ENCODE measurements around the gene FANCI. TPM values are rescaled to one million over a fixed set of nuclear protein-coding genes. Genes with fewer than 3 reads are reported as not detected.

Gene FANCI
- total RNA-seq, 4 donors from 2014 or later = 7.2 to 24.5 (median 9.4) TPM

GRCh38 chr15:89363133-89363532 is 119.4 kb downstream of the FANCI start:
- no peak overlapping the region for H3K27ac ChIP-seq
- WGBS = 16% methylated on average over 6 of the region's 6 CpGs
- H3K27me3 ChIP-seq = peaks cover 100% of the 10 kb centered on the region
- peaks cover 37% of the 10 kb centered on the region for H3K4me1 ChIP-seq
- H3K4me3 ChIP-seq = no peak overlapping the region
- no peak for TF ChIP-seq CTCF (IDR thresholded peaks at IDR 0.05)
- no peak for TF ChIP-seq EP300 (IDR thresholded peaks at IDR 0.05)
- no peak for TF ChIP-seq POLR2AphosphoS5 (IDR thresholded peaks at IDR 0.05)
- TF ChIP-seq POLR2A (IDR thresholded peaks at IDR 0.05) = no peak
- DNase-seq (ENCODE audit: low spot score in 2 of 2) = no peak
- H3K9me3 ChIP-seq = no peaks in the 10 kb centered on the region
- no peaks in the 10 kb centered on the region for H3K36me3 ChIP-seq

- TF ChIP-seq EP300 (IDR thresholded peaks at IDR 0.05) = no peak
- no peak for TF ChIP-seq CTCF (IDR thresholded peaks at IDR 0.05)
- TF ChIP-seq POLR2A (IDR thresholded peaks at IDR 0.05) = no peak
- no peak for TF ChIP-seq POLR2AphosphoS5 (IDR thresholded peaks at IDR 0.05)
- Histone ChIP-seq H3K4me3 (no peak overlapping the region), H3K9me3 (no peaks in the 10 kb centered on the region), H3K27me3 (peaks cover 100% of the 10 kb centered on the region), H3K4me1 (peaks cover 31% of the 10 kb centered on the region), H3K27ac (no peak overlapping the region), H3K36me3 (no peaks in the 10 kb centered on the region)
- 60% methylated on average over 1 of the region's 4 CpGs for WGBS
- no peak for DNase-seq (ENCODE audit: low spot score in 2 of 2)
Observed at GRCh38 chr15:89363770-89364169, 120.0 kb downstream of the FANCI start.

- Histone ChIP-seq H3K4me3 (no peak overlapping the region), H3K36me3 (no peaks in the 10 kb centered on the region), H3K27me3 (peaks cover 100% of the 10 kb centered on the region), H3K9me3 (no peaks in the 10 kb centered on the region), H3K4me1 (peaks cover 25% of the 10 kb centered on the region), H3K27ac (no peak overlapping the region)
- TF ChIP-seq EP300 (IDR thresholded peaks at IDR 0.05) (no peak), POLR2AphosphoS5 (IDR thresholded peaks at IDR 0.05) (no peak), POLR2A (IDR thresholded peaks at IDR 0.05) (no peak), CTCF (IDR thresholded peaks at IDR 0.05) (no peak)
- WGBS = 11% methylated on average over 4 of the region's 6 CpGs
- no peak for DNase-seq (ENCODE audit: low spot score in 2 of 2)
Observed at GRCh38 chr15:89364341-89364740, 120.6 kb downstream of the FANCI start.

- Histone ChIP-seq H3K27ac (no peak overlapping the region), H3K4me3 (no peak overlapping the region), H3K36me3 (no peaks in the 10 kb centered on the region), H3K27me3 (peaks cover 100% of the 10 kb centered on the region), H3K4me1 (peaks cover 23% of the 10 kb centered on the region), H3K9me3 (no peaks in the 10 kb centered on the region)
- TF ChIP-seq EP300 (IDR thresholded peaks at IDR 0.05) (no peak), POLR2AphosphoS5 (IDR thresholded peaks at IDR 0.05) (no peak), CTCF (IDR thresholded peaks at IDR 0.05) (no peak), POLR2A (IDR thresholded peaks at IDR 0.05) (no peak)
- 26% methylated on average over 3 of the region's 13 CpGs for WGBS
- DNase-seq (ENCODE audit: low spot score in 2 of 2) = no peak
Observed at GRCh38 chr15:89364741-89365450, 121.1 kb downstream of the FANCI start.

- TF ChIP-seq CTCF (IDR thresholded peaks at IDR 0.05) = no peak
- no peak for TF ChIP-seq POLR2AphosphoS5 (IDR thresholded peaks at IDR 0.05)
- no peak for TF ChIP-seq POLR2A (IDR thresholded peaks at IDR 0.05)
- no peak for TF ChIP-seq EP300 (IDR thresholded peaks at IDR 0.05)
- Histone ChIP-seq H3K36me3 (no peaks in the 10 kb centered on the region), H3K4me3 (no peak overlapping the region), H3K27ac (no peak overlapping the region), H3K4me1 (peaks cover 29% of the 10 kb centered on the region), H3K9me3 (no peaks in the 10 kb centered on the region), H3K27me3 (peaks cover 100% of the 10 kb centered on the region)
- no peak for DNase-seq (ENCODE audit: low spot score in 2 of 2)
- 12% methylated on average over 21 of the region's 22 CpGs for WGBS
Observed at GRCh38 chr15:89365462-89366065, 121.8 kb downstream of the FANCI start.
